Effector CD8-positive, alpha-beta T cell (primary cell): Measurements from ENCODE around the gene CTCFL.

Source experiments
- DNase-seq: peaks from one replicate; lab custom pipeline; 2025; lab: John Stamatoyannopoulos, UW
- total RNA-seq, 4 experiments: gene quantifications; one replicate each; lab custom pipeline; 2026; lab: John Stamatoyannopoulos, UW

The CTCFL gene
- total RNA-seq, result 0 to 0.18 (median 0) reads per million in 4 experiments

GRCh38 chr20:57524511-57525176 is at the start of gene CTCFL:
TSS of gene CTCFL (minus strand) at chr20:57525140. CDS start at chr20:57524205, 935 bp downstream.
- no peak for DNase-seq

- no peak for DNase-seq
These were observed 49.0 kb upstream of the CTCFL start for GRCh38 chr20:57573894-57574293.

- DNase-seq, result no peak
These were observed 48.3 kb upstream of the CTCFL start for GRCh38 chr20:57573242-57573641.

- DNase-seq, result no peak
These were observed 47.0 kb upstream of the CTCFL start for GRCh38 chr20:57571782-57572416.

- DNase-seq, result no peak
These were observed 46.0 kb upstream of the CTCFL start for GRCh38 chr20:57570920-57571319.

- DNase-seq, result no peak
These were observed 45.4 kb upstream of the CTCFL start for GRCh38 chr20:57570145-57570850.

GRCh38 chr20:57568960-57569359 is 44.0 kb upstream of the CTCFL start:
- no peak for DNase-seq

GRCh38 chr20:57568088-57568896 is 43.4 kb upstream of the CTCFL start:
- no peak for DNase-seq

GRCh38 chr20:57567471-57568079 is 42.6 kb upstream of the CTCFL start:
- DNase-seq, result no peak

- DNase-seq, result no peak
These were observed 42.0 kb upstream of the CTCFL start for GRCh38 chr20:57566803-57567459.

- no peak for DNase-seq
These were observed 41.5 kb upstream of the CTCFL start for GRCh38 chr20:57566399-57566798.

GRCh38 chr20:57564951-57565642 is 40.2 kb upstream of the CTCFL start:
- DNase-seq, result no peak

GRCh38 chr20:57564180-57564802 is 39.4 kb upstream of the CTCFL start:
- no peak for DNase-seq

- DNase-seq, result no peak
These were observed 38.6 kb upstream of the CTCFL start for GRCh38 chr20:57563522-57563921.

- no peak for DNase-seq
These were observed 37.9 kb upstream of the CTCFL start for GRCh38 chr20:57562541-57563465.

GRCh38 chr20:57561356-57562279 is 36.7 kb upstream of the CTCFL start:
- no peak for DNase-seq

GRCh38 chr20:57560554-57561355 is 35.8 kb upstream of the CTCFL start, which contains the start of gene PCK1:
TSS of gene PCK1 (plus strand) at chr20:57561110. CDS start at chr20:57561412, 302 bp downstream.
- DNase-seq, result no peak
